HEK293T (cell line): Measurements from ENCODE around the gene NEK3.

Experiments
- CTCF ChIA-PET: fragments of 350-600 bp; formaldehyde crosslinking; extraction: SDS; loops from one replicate; lab custom pipeline; 2021; ENCODE audit warnings: antibody characterized with exemption, inconsistent platforms; lab: Yijun Ruan, JAX
- POLR2A ChIA-PET: fragments of 350-600 bp; formaldehyde crosslinking; extraction: SDS; loops from one replicate; lab custom pipeline; 2020; ENCODE audit warnings: antibody characterized with exemption, inconsistent platforms; lab: Yijun Ruan, JAX
- DNase-seq: peaks from one replicate; pipeline ENCODE4 v3.0.0; 2012; ENCODE audit warnings: mixed read lengths; ENCODE audit errors: extremely low spot score
- ARNT ChIP-seq: fragments of 450-650 bp; IDR thresholded peaks from 2 replicates; pipeline ENCODE4 v1.6.1; 2017; ENCODE audit warnings: mild to moderate bottlenecking
- BHLHE40 ChIP-seq: fragments of 450-650 bp; IDR thresholded peaks from 2 replicates; pipeline ENCODE4 v1.6.1; 2016; ENCODE audit warnings: mild to moderate bottlenecking, moderate library complexity, borderline replicate concordance
- CTBP1 ChIP-seq: fragments of 450-650 bp; IDR thresholded peaks from 2 replicates; pipeline ENCODE4 v1.6.1; 2016; ENCODE audit warnings: borderline replicate concordance
- ELF4 ChIP-seq: fragments of 450-650 bp; IDR thresholded peaks from 2 replicates; pipeline ENCODE4 v1.6.1; 2017; ENCODE audit warnings: antibody characterized with exemption
- FOXA1 ChIP-seq: fragments of 450-650 bp; IDR thresholded peaks from 2 replicates; pipeline ENCODE4 v1.6.1; 2016; ENCODE audit warnings: mild to moderate bottlenecking
- FOXK2 ChIP-seq: fragments of 450-650 bp; IDR thresholded peaks from 2 replicates; pipeline ENCODE4 v1.6.1; 2016; ENCODE audit warnings: mild to moderate bottlenecking
- FOXM1 ChIP-seq: fragments of 450-650 bp; IDR thresholded peaks from 2 replicates; pipeline ENCODE4 v1.6.1; 2017; ENCODE audit warnings: mild to moderate bottlenecking, borderline replicate concordance
- HDGF ChIP-seq: fragments of 450-650 bp; IDR thresholded peaks from 2 replicates; pipeline ENCODE4 v1.6.1; 2017; ENCODE audit warnings: antibody characterized with exemption, borderline replicate concordance
- L3MBTL2 ChIP-seq: fragments of 450-650 bp; conservative IDR thresholded peaks from 2 replicates; pipeline ENCODE4 v1.6.1; 2016; ENCODE audit warnings: mild to moderate bottlenecking
- LEF1 ChIP-seq: fragments of 450-650 bp; IDR thresholded peaks from 2 replicates; pipeline ENCODE4 v1.6.1; 2017; ENCODE audit warnings: mild to moderate bottlenecking, borderline replicate concordance
- NFRKB ChIP-seq: fragments of 450-650 bp; IDR thresholded peaks from 2 replicates; pipeline ENCODE4 v1.6.1; 2016; ENCODE audit warnings: mild to moderate bottlenecking, moderate library complexity
- PKNOX1 ChIP-seq: fragments of 450-650 bp; IDR thresholded peaks from 2 replicates; pipeline ENCODE4 v1.6.1; 2016
- SP1 ChIP-seq: fragments of 450-650 bp; IDR thresholded peaks from 2 replicates; pipeline ENCODE4 v1.6.1; 2017
- SUZ12 ChIP-seq: fragments of 450-650 bp; IDR thresholded peaks from 2 replicates; pipeline ENCODE4 v1.6.1; 2016; ENCODE audit warnings: mild to moderate bottlenecking
- TARDBP ChIP-seq: fragments of 450-650 bp; IDR thresholded peaks from 2 replicates; pipeline ENCODE4 v1.6.1; 2016
- ZNF384 ChIP-seq: fragments of 450-650 bp; IDR thresholded peaks from 2 replicates; pipeline ENCODE4 v1.6.1; 2016

NEK3 gene

DNA sequence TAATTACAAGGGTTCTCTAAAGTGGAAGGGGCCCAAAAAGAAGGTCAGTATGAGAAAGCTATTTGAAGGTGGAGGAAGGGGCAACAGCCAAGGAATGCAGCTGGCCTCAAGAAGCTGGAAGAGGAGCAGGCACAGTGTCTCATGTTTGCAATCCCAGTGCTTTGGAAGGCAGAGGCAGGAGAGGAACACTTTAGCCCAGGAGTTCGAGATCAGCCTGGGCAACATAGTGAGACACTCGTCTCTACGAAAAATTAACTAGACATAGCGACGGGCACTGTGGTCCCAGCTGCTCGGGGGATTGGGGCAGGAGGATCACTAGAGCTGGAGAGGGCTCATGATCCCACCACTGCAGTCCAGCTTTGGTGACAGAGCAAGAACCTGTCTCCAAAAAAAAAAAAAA, 656 bp upstream of the NEK3 start:
- ChIA-PET POLR2A (no interaction called here), CTCF (interaction anchor here (1.1 kb wide), 1 partner anchor 291 kb away, joined by 3 read pairs; no protein-coding TSS in a partner anchor)
- DNase-seq: no peak
- TF ChIP-seq CTBP1 (no peak), FOXM1 (no peak), FOXK2 (no peak), FOXA1 (no peak), NFRKB (no peak)

- no peak for TF ChIP-seq FOXA1
- TF ChIP-seq CTBP1: no peak
- TF ChIP-seq L3MBTL2: peak; percentile 28; the same call in 1 of the 2 replicates
- TF ChIP-seq SP1: no peak
- ChIA-PET POLR2A (no interaction called here), CTCF (no interaction called here)
- peak; percentile 8 for DNase-seq
Measured at GRCh38 chr13:52158629-52159158, 703 bp downstream of the NEK3 start.

DNA sequence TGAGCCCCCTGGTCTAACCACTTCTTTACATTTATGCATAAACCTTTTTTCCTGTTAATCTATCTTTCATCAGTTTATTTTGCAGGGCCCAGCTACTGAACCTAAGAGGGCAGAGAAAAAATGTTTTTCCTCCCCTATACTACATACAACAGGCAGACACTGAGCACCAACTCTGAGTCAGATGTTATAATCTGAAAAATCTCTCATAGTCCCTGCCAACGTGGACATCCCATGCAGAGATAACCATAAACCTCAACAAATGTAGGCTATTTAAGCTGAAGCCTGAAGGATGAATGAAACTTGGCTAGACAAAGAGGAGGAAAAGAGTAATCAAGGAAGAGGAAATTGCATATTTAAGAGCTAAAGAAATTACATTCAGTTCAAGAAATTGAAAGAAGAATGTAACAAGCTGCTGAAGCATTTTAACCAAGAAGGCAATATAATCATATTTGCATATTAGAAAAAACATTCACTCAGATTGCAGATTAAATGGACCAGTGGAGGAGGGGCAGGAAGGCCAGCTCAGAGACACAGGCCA, 2.6 kb downstream of the NEK3 start:
- no peak for DNase-seq
- ChIA-PET CTCF (interaction anchor here (0.7 to 1.0 kb wide), 3 partner anchors 27 to 153 kb away, joined by 3 read pairs; no protein-coding TSS in a partner anchor), POLR2A (interaction anchor here (1.6 kb wide), 1 partner anchor 37 kb away, joined by 6 read pairs; no protein-coding TSS in a partner anchor)
- no peak for TF ChIP-seq LEF1
- TF ChIP-seq SP1: no peak
- no peak for TF ChIP-seq NFRKB
- no peak for TF ChIP-seq HDGF
- no peak for TF ChIP-seq PKNOX1
- TF ChIP-seq FOXM1: no peak
- no peak for TF ChIP-seq BHLHE40
- no peak for TF ChIP-seq CTBP1
- no peak for TF ChIP-seq FOXA1
- TF ChIP-seq SUZ12: no peak
- TF ChIP-seq TARDBP: no peak
- no peak for TF ChIP-seq ARNT
- TF ChIP-seq L3MBTL2: no peak
- TF ChIP-seq ELF4: no peak
- TF ChIP-seq FOXK2: no peak
- no peak for TF ChIP-seq ZNF384

DNA sequence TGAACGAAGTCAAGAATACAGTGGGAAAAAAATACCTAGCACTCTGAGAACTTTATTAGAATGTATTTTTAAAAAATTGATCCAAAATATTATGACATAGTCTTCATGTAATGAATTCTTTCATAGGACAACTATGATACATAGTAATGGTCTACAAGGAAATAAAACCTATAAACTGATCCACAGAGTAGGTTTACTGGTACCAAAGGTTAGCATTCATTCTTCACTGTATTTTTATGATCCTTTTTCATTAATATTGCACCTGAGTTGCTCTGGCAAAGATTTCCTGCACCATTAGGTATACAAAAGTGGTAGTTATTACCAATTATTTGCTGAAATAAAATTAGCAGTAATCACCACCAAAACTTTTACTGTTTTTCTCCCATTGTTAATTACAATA, 4.2 kb downstream of the NEK3 start:
- no peak for DNase-seq
- TF ChIP-seq ELF4: no peak
- TF ChIP-seq LEF1: no peak
- no peak for TF ChIP-seq TARDBP
- no peak for TF ChIP-seq FOXA1
- no peak for TF ChIP-seq NFRKB
- TF ChIP-seq CTBP1: no peak
- TF ChIP-seq PKNOX1: no peak
- no peak for TF ChIP-seq L3MBTL2
- no peak for TF ChIP-seq BHLHE40
- no peak for TF ChIP-seq FOXM1
- no peak for TF ChIP-seq SUZ12
- TF ChIP-seq SP1: no peak
- no peak for TF ChIP-seq ZNF384
- CTCF ChIA-PET: no interaction called here
- POLR2A ChIA-PET: no interaction called here

- POLR2A ChIA-PET: no interaction called here
- DNase-seq: no peak
- no peak for TF ChIP-seq SUZ12
- no peak for TF ChIP-seq CTBP1
- no peak for TF ChIP-seq NFRKB
- no peak for TF ChIP-seq ELF4
- no peak for TF ChIP-seq BHLHE40
- no peak for TF ChIP-seq HDGF
- no peak for TF ChIP-seq SP1
- TF ChIP-seq PKNOX1: no peak
- TF ChIP-seq FOXK2: no peak
- TF ChIP-seq ZNF384: no peak
- no peak for TF ChIP-seq TARDBP
- TF ChIP-seq LEF1: no peak
- no peak for TF ChIP-seq ARNT
- no peak for TF ChIP-seq FOXA1
- no peak for TF ChIP-seq FOXM1
- no peak for TF ChIP-seq L3MBTL2
- CTCF ChIA-PET: no interaction called here
Measured at GRCh38 chr13:52147225-52147624, 12.2 kb downstream of the NEK3 start.

GRCh38 chr13:52141299-52141698, 18.1 kb downstream of the NEK3 start:
- CTCF ChIA-PET: no interaction called here
- no peak for DNase-seq
- POLR2A ChIA-PET: no interaction called here
- TF ChIP-seq NFRKB: no peak
- TF ChIP-seq ELF4: no peak
- no peak for TF ChIP-seq FOXM1
- TF ChIP-seq SUZ12: no peak
- TF ChIP-seq HDGF: no peak
